HG03457 (cell line): Measurements from ENCODE around the gene GRK2.
"Not testable (repeated sequence)": the region's sequence is repeated elsewhere in the genome, so short reads cannot be mapped to it uniquely, and the experiment has no call there.

Experiments used
- ATAC-seq: cut with Tn5 transposase; IDR thresholded peaks from one replicate; pipeline ENCODE4 v1.9.1; 2021; ENCODE audit warnings: moderate number of reproducible peaks; ENCODE audit not compliant: unreplicated experiment

GRK2 gene

GRCh38 chr11:67266449-67267187 lies at the start of gene GRK2:
TSS of gene GRK2 (plus strand) at chr11:67266473. CDS start at chr11:67266700, 227 bp downstream.
- ATAC-seq, result no peak

- ATAC-seq, result no peak
Measured at GRCh38 chr11:67227726-67228125, 38.5 kb upstream of the GRK2 start.

- ATAC-seq, result no peak
Measured at GRCh38 chr11:67230406-67230805, 35.9 kb upstream of the GRK2 start.

GRCh38 chr11:67230886-67231285 lies 35.4 kb upstream of the GRK2 start:
- no peak for ATAC-seq

GRCh38 chr11:67233584-67234190 lies 32.6 kb upstream of the GRK2 start:
- no peak for ATAC-seq

GRCh38 chr11:67234571-67234970 lies 31.7 kb upstream of the GRK2 start:
- ATAC-seq, result not testable (repeated sequence)

- ATAC-seq, result no peak
Measured at GRCh38 chr11:67237574-67237973, 28.7 kb upstream of the GRK2 start.

- ATAC-seq, result no peak
Measured at GRCh38 chr11:67238894-67239782, 27.1 kb upstream of the GRK2 start.

GRCh38 chr11:67239783-67240575 lies 26.3 kb upstream of the GRK2 start:
- ATAC-seq, result peak; percentile 72

GRCh38 chr11:67240576-67241389 lies 25.5 kb upstream of the GRK2 start:
- no peak for ATAC-seq

GRCh38 chr11:67242548-67242947 lies 23.7 kb upstream of the GRK2 start:
- no peak for ATAC-seq

- no peak for ATAC-seq
Measured at GRCh38 chr11:67243051-67243450, 23.2 kb upstream of the GRK2 start.

- ATAC-seq, result no peak
Measured at GRCh38 chr11:67245046-67245445, 21.2 kb upstream of the GRK2 start.

- no peak for ATAC-seq
Measured at GRCh38 chr11:67247946-67248550, 18.2 kb upstream of the GRK2 start.

GRCh38 chr11:67248653-67249052 lies 17.6 kb upstream of the GRK2 start:
- ATAC-seq, result no peak

- no peak for ATAC-seq
Measured at GRCh38 chr11:67250059-67251043, 15.9 kb upstream of the GRK2 start.

GRCh38 chr11:67251841-67252240 lies 14.4 kb upstream of the GRK2 start:
- no peak for ATAC-seq

GRCh38 chr11:67252831-67253239 lies 13.4 kb upstream of the GRK2 start:
- ATAC-seq, result no peak
